HepG2 (cell line): Measurements from ENCODE around the gene LARP1. TPM values are rescaled to one million over a fixed set of nuclear protein-coding genes. Genes with fewer than 3 reads are reported as not detected.

Experiments
- CREB1 ChIP-seq, 2 experiments: fragments of 450-650 bp in 1 of 2; IDR thresholded peaks; 2 replicates each; pipeline ENCODE4 v1.6.1; 2016 to 2017; ENCODE audit warnings: control low read depth in 1 of 2, mild to moderate bottlenecking in 1 of 2, missing compliant biosample characterization in 1 of 2, missing genetic modification characterization in 1 of 2
- ELK4 ChIP-seq: sonication (generic); formaldehyde crosslinking; IDR thresholded peaks from 2 replicates; pipeline ENCODE4 v1.9.0; 2021; ENCODE audit warnings: missing genetic modification reagents, borderline replicate concordance
- FOXC1 ChIP-seq: sonication (generic); formaldehyde crosslinking; IDR thresholded peaks from 2 replicates; pipeline ENCODE4 v1.8.0; 2022; ENCODE audit warnings: mild to moderate bottlenecking, missing genetic modification reagents, borderline replicate concordance
- HMG20B ChIP-seq: conservative IDR thresholded peaks from 2 replicates; pipeline ENCODE4 v1.6.1; 2016; ENCODE audit warnings: missing genetic modification reagents, missing compliant biosample characterization
- MEIS1 ChIP-seq: sonication (generic); formaldehyde crosslinking; IDR thresholded peaks from 2 replicates; pipeline ENCODE4 v1.9.0; 2021; ENCODE audit warnings: mild to moderate bottlenecking, missing genetic modification reagents, moderate library complexity, borderline replicate concordance
- MYC ChIP-seq: sonication (generic); formaldehyde crosslinking; IDR thresholded peaks from 2 replicates; pipeline ENCODE4 v1.9.0; 2021; ENCODE audit warnings: missing genetic modification reagents, borderline replicate concordance
- POLR2AphosphoS2 ChIP-seq: IDR thresholded peaks from 2 replicates; pipeline ENCODE4 v1.6.1; 2011; ENCODE audit warnings: low read depth, low read length, improper control_type of control experiment
- XBP1 ChIP-seq: sonication (generic); formaldehyde crosslinking; IDR thresholded peaks from 2 replicates; pipeline ENCODE4 v1.5.0; 2020; ENCODE audit warnings: missing genetic modification reagents
- ZBTB40 ChIP-seq, 2 experiments: fragments of 450-650 bp in 1 of 2; sonication (generic) in 1 of 2; formaldehyde crosslinking in 1 of 2; IDR thresholded peaks; 2 replicates each; pipeline versions ENCODE4 v1.6.1 to v1.8.0; 2016 to 2022; ENCODE audit warnings: antibody characterized with exemption in 1 of 2, mild to moderate bottlenecking in 1 of 2, missing genetic modification reagents in 1 of 2
- ZFP62 ChIP-seq: sonication (generic); formaldehyde crosslinking; IDR thresholded peaks from 2 replicates; pipeline ENCODE4 v1.4.0; 2020; ENCODE audit warnings: missing genetic modification reagents
- ZNF136 ChIP-seq: sonication (generic); formaldehyde crosslinking; IDR thresholded peaks from 2 replicates; pipeline ENCODE4 v1.8.1; 2022; ENCODE audit warnings: low read depth, mild to moderate bottlenecking, moderate library complexity, missing genetic modification reagents
- ZNF256 ChIP-seq: sonication (generic); formaldehyde crosslinking; conservative IDR thresholded peaks from 2 replicates; pipeline ENCODE4 v1.4.0; 2020; ENCODE audit warnings: missing genetic modification reagents
- ZNF550 ChIP-seq: sonication (generic); formaldehyde crosslinking; IDR thresholded peaks from 2 replicates; pipeline ENCODE4 v1.4.0; 2020; ENCODE audit warnings: mild to moderate bottlenecking, missing genetic modification reagents, borderline replicate concordance
- polyA plus RNA-seq, 8 experiments: library from polyadenylated mRNA; depleted of rRNA in 3 of 8; stranded (reverse) in 7 of 8; unstranded in 1 of 8; fragments of >200 nt; fragmentation: Illumina TruSeq in 4 of 8; extraction: Trizol in 4 of 8; gene quantifications; 2 replicates each; pipeline versions ENCODE4 v1.2.1 to v1.2.3, GENCODE V29; 2011 to 2016; ENCODE audit warnings: low read depth in 4 of 8, missing spikeins in 1 of 8, mixed read lengths in 1 of 8; ENCODE audit not compliant: insufficient read depth in 1 of 8
- total RNA-seq, 5 experiments: library from RNA; depleted of rRNA; stranded (reverse); fragments of >200 nt; fragmentation: Illumina TruSeq; extraction: Trizol; gene quantifications; 2 replicates each; pipeline ENCODE4 v1.2.3, GENCODE V29; 2016; ENCODE audit warnings: low read depth in 1 of 5
- TF ChIP-seq, protein P1 (sequence below): sonication (generic); formaldehyde crosslinking; IDR thresholded peaks from 2 replicates; pipeline ENCODE4 v1.8.0; 2022; ENCODE audit warnings: missing genetic modification reagents, mild to moderate bottlenecking, moderate library complexity, borderline replicate concordance

Gene LARP1
- total and polyA plus RNA-seq, 2 of the 13 experiments (the other 11 are each of a cell fraction or from before 2014, with no cell fraction given): 45.2 to 61.4 TPM

GRCh38 chr5:154857530-154858296, 102.5 kb downstream of the LARP1 start (continued):
- TF ChIP-seq ELK4: no peak
- no peak for TF ChIP-seq HMG20B (CRISPR knock-in tag)
- TF ChIP-seq MEIS1 (CRISPR knock-in tag): no peak
- TF ChIP-seq ZBTB40 (IDR thresholded peaks at IDR 0.05): no peak
- peak; percentile 56; the same call in 1 of the 2 replicates for TF ChIP-seq ZBTB40 (CRISPR knock-in tag; IDR thresholded peaks at IDR 0.05)
- no peak for TF ChIP-seq ZFP62
- TF ChIP-seq ZNF256 (CRISPR knock-in tag): 0 out of 2 replicates have a peak, but pooled peaks have one; percentile 20
- TF ChIP-seq ZNF136: no peak
- TF ChIP-seq, protein P1, sequence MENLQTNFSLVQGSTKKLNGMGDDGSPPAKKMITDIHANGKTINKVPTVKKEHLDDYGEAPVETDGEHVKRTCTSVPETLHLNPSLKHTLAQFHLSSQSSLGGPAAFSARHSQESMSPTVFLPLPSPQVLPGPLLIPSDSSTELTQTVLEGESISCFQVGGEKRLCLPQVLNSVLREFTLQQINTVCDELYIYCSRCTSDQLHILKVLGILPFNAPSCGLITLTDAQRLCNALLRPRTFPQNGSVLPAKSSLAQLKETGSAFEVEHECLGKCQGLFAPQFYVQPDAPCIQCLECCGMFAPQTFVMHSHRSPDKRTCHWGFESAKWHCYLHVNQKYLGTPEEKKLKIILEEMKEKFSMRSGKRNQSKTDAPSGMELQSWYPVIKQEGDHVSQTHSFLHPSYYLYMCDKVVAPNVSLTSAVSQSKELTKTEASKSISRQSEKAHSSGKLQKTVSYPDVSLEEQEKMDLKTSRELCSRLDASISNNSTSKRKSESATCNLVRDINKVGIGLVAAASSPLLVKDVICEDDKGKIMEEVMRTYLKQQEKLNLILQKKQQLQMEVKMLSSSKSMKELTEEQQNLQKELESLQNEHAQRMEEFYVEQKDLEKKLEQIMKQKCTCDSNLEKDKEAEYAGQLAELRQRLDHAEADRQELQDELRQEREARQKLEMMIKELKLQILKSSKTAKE: no peak
- TF ChIP-seq XBP1: 0 out of 2 replicates have a peak, but pooled peaks have one; percentile 48
- no peak for TF ChIP-seq ZNF550
- TF ChIP-seq FOXC1 (CRISPR knock-in tag): peak; percentile 85
- TF ChIP-seq CREB1 (IDR thresholded peaks at IDR 0.05): peak; percentile 54
- TF ChIP-seq CREB1 (CRISPR knock-in tag; IDR thresholded peaks at IDR 0.05): peak; percentile 68
- no peak for TF ChIP-seq POLR2AphosphoS2
- peak; percentile 94 for TF ChIP-seq MYC (CRISPR knock-in tag)
